Stimulated activated CD8-positive, alpha-beta memory T cell treated with anti-CD3 and anti-CD28 coated beads, Interleukin-4, amount 100 ng/mL, for 4 hours (primary cell): Measurements from ENCODE around the gene ZSCAN29.
"Not testable (repeated sequence)": the region's sequence is repeated elsewhere in the genome, so short reads cannot be mapped to it uniquely, and the experiment has no call there.

Experiments used
- DNase-seq, 2 donors: peaks; one replicate each; pipeline ENCODE4 v3.0.0-alpha.2; 2020; ENCODE audit warnings: low read depth in 2 of 2, low spot score in 1 of 2

ZSCAN29 gene

GRCh38 chr15:43370975-43371974, at the start of gene ZSCAN29, which contains the start of gene TUBGCP4:
Gene ZSCAN29 (minus strand): TSS chr15:43371043. CDS start chr15:43369913, 1,130 bp downstream.
Gene TUBGCP4 (plus strand): TSS chr15:43371101. CDS start chr15:43371355, 254 bp downstream.
- peak; percentile 51 to 60 for DNase-seq

DNA sequence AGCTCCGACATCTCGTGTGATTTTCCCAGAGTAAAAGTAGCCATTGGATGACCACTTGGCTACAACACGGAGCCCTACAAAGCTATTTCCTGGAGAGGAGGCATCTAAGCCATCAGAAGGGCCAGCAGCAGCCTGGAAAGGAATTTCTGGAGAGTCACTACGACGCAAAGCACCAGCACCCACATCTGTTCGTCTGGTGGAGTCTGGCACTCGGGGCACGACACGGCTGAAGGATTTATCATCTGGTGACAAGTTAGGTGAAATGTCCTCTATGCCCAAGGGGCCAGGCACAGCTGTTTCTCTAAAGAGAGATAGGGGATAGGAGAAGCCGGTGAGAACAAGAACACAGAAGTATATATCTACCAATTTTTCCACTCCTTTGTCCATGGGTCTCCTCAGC, 49.6 kb upstream of the ZSCAN29 start:
- DNase-seq = no peak

DNA sequence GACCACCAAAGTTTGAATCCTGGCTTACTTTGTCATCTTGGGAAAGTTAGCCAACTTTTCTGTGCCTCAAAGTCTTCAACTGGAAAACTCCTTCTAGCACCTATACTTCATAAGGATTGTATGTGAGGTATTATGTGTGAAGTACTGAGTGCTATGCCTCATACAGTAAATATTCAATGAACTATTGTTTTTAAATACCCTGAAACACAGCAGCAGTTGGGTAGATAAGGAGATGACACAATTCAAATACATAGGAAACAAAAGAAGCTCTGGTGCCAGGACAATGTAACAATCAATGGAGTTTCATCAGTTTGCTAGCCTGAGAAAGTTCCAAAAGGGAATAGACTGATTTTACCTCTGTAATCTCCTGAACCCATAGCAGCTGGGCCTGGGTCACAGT, 43.4 kb upstream of the ZSCAN29 start:
- no peak for DNase-seq

DNA sequence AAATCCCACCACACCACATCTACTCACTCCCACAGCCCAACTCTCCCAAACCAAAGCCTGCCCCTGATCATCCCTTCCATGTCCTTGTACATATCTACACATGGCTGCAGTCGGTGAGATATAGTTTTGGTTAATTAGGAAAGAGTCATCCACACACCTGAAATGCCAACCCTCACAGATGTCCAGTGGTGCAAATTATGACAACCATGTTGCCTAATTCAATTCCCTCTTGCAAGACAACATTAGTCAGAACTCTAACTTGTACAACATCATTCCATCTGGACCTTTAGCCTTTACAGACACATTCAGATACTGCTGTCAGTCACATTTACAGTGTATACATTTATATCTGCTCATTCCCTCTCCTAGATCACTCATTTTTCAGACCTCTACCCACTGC, 41.3 kb upstream of the ZSCAN29 start:
- DNase-seq = no peak

DNA sequence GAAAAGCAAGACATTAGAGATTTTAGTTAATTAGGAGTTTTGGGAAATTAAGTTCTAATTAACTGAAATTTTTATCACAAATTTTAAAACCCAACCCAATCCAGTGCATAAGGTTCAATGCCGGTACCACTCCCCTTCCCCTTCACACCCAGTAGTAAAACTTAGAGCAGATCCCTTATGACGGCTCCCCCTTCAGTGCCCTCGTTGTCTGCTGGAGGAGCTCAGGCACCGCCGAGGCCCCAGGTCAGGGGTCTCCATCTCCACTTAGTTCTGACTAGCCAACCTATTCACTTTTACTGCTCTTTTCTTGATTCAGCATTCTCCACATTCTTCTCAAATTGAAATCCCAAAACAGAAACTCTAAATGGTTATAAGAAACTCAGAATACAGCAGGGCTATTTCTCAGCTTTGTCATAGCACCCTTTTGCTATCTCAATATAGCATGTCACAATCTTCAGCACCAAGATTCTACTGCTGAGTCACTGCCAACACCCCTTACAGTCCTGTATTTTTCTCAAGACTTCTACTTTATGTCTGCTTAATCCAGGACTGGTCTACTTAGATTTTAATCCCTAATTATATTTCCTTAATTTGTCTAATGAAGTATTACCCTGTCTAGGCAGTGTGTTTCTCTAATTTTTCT, 39.9 kb upstream of the ZSCAN29 start:
- DNase-seq = no peak

DNA sequence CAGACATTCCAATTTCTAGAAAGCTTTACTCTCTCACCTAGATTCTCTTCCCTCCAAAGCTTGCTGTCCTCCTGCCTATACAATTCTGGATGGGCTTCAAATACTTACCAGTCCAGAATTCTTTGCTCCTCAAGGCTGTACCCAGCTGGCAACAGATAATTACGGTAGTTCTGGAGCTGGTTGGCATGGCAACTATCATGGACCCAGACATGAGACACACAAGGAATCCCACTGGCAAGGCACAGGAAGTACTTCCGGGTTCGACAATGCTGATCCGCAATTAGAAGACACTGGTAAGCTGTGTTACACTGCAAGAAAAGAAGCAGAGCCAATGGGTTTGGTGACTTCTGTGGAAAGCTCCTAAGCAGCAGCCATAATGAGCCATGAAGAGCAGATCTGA, 37.9 kb upstream of the ZSCAN29 start:
- no peak for DNase-seq

GRCh38 chr15:43406808-43407207, 36.0 kb upstream of the ZSCAN29 start:
- DNase-seq = no peak

- no peak for DNase-seq
These were observed 35.3 kb upstream of the ZSCAN29 start for GRCh38 chr15:43406189-43406588.

- DNase-seq = no peak
These were observed 33.3 kb upstream of the ZSCAN29 start for GRCh38 chr15:43404130-43404529.

GRCh38 chr15:43403616-43404015, 32.8 kb upstream of the ZSCAN29 start:
- no peak for DNase-seq

GRCh38 chr15:43402255-43402654, 31.4 kb upstream of the ZSCAN29 start:
- no peak for DNase-seq

DNA sequence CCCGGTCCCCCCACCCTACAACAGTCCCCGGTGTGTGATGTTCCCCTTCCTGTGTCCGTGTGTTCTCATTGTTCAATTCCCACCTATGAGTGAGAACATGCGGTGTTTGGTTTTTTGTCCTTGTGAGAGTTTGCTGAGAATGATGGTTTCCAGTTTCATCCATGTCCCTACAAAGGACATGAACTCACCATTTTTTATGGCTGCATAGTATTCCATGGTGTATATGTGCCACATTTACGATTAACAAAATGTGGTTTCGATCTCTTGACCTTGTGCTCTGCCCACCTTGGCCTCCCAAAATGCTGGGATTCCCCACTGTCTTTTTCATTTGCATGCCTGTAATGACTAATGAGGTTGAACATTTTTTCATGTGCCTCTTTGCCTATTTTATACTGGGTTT, 22.7 kb upstream of the ZSCAN29 start:
- DNase-seq = not testable (repeated sequence)

DNA sequence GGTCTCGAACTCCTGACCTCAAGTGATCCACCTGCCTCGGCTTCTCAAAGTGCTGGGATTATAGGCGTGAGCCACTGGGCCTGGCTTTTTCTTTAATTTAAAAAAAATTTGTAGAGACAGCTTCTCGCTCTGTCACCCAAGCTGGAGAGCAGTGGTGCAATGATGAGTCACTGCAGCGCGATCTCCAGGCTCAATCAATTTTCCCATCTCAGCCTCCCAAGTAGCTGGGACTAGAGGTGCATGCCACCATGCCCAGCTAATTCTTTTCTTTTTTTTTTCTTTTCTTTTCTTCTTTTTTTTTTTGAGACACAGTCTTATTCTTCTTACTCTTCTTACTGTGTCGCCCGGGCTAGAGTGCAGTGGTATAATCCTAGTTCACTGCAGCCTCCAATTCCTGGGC, 19.9 kb upstream of the ZSCAN29 start:
- no peak for DNase-seq

DNA sequence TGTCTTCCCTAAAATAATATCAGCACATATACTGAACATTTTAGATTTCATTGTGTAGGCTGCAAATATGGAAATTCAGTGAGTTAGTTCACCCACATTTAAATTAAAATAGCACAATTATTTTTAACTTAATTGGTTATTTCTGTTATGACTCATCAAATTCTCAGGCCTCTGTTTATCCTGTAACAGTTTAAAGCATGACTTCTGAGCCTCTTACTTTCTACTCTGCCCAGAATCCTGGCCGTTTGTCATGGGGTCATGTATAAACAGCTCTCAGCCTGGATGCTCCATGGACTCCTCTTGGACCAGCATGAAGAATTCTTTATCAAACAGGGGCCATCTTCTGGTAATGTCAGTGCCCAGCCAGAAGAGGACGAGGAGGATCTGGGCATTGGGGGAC, 12.2 kb upstream of the ZSCAN29 start:
- DNase-seq = no peak

GRCh38 chr15:43382310-43382709, 11.5 kb upstream of the ZSCAN29 start:
- DNase-seq = no peak

- no peak for DNase-seq
These were observed 7.8 kb upstream of the ZSCAN29 start for GRCh38 chr15:43378601-43379000.

DNA sequence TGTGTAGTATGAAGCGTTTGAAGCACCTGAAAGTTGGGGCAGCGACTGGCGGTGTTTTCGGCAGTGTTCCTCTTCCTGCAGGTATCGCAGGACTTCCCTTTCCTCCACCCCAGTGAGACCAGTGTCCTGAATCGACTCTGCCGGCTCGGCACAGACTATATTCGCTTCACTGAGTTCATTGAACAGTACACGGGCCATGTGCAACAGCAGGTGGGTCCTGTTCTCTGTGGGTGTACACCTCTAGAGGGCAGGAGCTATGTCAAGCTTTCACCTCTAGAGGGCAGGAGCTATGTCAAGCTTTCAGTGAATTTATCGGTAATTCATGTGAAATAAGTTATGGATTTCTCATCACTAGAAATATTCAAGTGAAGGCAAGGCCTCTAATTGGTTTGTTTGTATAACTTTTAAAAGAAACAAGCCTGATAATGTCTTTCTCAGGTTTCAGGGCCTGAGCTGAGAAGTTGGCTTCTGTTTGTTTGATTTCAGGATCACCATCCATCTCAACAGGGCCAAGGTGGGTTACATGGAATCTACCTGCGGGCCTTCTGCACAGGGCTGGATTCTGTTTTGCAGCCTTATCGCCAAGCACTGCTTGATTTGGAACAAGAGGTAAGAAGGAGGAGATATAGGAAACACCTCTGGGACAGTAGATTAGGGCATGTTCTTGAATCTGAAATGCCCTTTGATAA, 5.3 kb upstream of the ZSCAN29 start:
- peak in 1 of 2 donors; percentile 17 for DNase-seq

DNA sequence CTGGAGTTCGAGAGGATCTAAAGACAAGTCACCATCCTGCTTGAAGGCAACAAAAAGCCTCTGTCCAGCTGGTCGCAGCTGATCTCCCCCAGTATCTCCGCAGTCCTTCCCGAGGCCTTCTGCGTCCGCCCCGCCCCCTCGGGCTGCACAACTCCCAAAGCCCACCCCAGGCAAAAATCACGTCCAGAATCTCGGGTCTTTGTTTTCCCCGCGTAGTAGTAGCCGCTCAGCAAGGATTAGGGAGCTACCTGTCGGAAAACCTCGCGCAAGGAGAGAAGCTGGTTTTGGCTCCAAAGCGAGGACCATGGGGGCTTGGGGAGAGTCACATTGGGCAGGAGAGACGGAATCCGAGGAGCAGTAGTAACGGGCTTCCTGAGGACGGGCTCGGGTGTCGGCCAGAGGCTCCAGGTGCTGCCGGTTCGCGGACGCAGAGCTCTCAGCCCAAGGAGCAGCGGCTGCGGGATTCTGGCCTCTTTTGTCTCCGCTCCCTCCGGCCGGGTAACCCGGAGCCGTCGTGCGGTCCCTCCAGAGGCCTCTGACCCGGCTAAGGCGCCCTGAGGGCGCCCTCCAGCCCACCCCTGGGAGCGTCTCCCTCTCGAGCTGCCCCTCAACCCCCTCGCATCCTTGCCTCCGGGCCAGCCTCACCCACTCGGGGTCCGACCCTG, 401 bp downstream of the ZSCAN29 start:
- no peak for DNase-seq

GRCh38 chr15:43361313-43361903, 9.4 kb downstream of the ZSCAN29 start:
- DNase-seq = no peak

- DNase-seq = no peak
These were observed 10.0 kb downstream of the ZSCAN29 start for GRCh38 chr15:43360821-43361220.
